Right lobe of liver (tissue), 4 donors: ENCODE results near the gene SNW1.
"Not testable (repeated sequence)": the region's sequence is repeated elsewhere in the genome, so short reads cannot be mapped to it uniquely, and the experiment has no call there.

Experiments
- POLR2A ChIP-seq: fragments of 450-650 bp; IDR thresholded peaks from one replicate; pipeline ENCODE4 v1.6.1; 2017; ENCODE audit warnings: antibody characterized with exemption, mild to moderate bottlenecking
- TF ChIP-seq, protein P1 (sequence below), 4 donors: fragments of 200-600 bp in 3 of 4; fragments of 450-650 bp in 1 of 4; IDR thresholded peaks; one replicate each; pipeline versions ENCODE4 v1.5.1 to v1.8.0; 2016 to 2022; ENCODE audit warnings: antibody characterized with exemption in 4 of 4, mild to moderate bottlenecking in 2 of 4
- donor health status: DM: no; HTN: no; CAD: no.
- donor health status: DM: no; HTN: no; CAD: no.
- donor health status: DM: no; HTN: yes; CAD: no.

DNA sequence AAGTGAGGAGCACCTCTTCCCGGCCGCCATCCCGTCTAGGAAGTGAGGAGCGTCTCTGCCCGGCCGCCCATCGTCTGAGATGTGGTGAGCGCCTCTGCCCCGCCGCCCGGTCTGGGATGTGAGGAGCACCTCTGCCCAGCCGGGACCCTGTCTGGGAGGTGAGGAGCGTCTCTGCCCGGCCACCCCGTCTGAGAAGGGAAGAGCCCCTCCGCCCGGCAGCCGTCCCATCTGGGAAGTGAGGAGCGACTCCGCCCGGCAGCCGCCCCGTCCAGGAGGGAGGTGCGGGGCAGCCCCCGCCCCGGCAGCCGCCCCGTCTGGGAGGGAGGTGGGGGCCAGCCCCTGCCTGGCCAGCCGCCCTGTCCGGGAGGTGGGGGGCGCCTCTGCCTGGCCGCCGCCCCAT lies 13.5 kb downstream of the SNW1 start:
- TF ChIP-seq, protein P1, sequence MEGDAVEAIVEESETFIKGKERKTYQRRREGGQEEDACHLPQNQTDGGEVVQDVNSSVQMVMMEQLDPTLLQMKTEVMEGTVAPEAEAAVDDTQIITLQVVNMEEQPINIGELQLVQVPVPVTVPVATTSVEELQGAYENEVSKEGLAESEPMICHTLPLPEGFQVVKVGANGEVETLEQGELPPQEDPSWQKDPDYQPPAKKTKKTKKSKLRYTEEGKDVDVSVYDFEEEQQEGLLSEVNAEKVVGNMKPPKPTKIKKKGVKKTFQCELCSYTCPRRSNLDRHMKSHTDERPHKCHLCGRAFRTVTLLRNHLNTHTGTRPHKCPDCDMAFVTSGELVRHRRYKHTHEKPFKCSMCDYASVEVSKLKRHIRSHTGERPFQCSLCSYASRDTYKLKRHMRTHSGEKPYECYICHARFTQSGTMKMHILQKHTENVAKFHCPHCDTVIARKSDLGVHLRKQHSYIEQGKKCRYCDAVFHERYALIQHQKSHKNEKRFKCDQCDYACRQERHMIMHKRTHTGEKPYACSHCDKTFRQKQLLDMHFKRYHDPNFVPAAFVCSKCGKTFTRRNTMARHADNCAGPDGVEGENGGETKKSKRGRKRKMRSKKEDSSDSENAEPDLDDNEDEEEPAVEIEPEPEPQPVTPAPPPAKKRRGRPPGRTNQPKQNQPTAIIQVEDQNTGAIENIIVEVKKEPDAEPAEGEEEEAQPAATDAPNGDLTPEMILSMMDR (IDR thresholded peaks at IDR 0.05), result not testable (repeated sequence)
- not testable (repeated sequence) for TF ChIP-seq POLR2A
